Neural cell (in vitro differentiated cells): ENCODE data around the gene FOXJ3. TPM values are rescaled to one million over a fixed set of nuclear protein-coding genes. Genes with fewer than 3 reads are reported as not detected.

Experiments
- H2AFZ ChIP-seq: fragments of 200-600, 300-800 bp; sonication (generic), shearing (Covaris generic); 2 replicates; pipeline ENCODE4 v1.6.0; 2014; ENCODE audit warnings: low read depth, mild to moderate bottlenecking, antibody characterized with exemption, low read length, moderate library complexity
- H3F3A ChIP-seq: fragments of 200-600 bp; shearing (Covaris generic); 2 replicates; pipeline ENCODE4 v1.6.1; 2016; ENCODE audit warnings: mild to moderate bottlenecking, moderate library complexity, mixed read lengths, antibody characterized with exemption, low read length; ENCODE audit not compliant: insufficient read depth, poor library complexity, severe bottlenecking
- H3K27ac ChIP-seq: fragments of 200-600, 300-800 bp; sonication (generic), shearing (Covaris generic); 2 replicates; pipeline ENCODE4 v1.5.1; 2014; ENCODE audit warnings: mild to moderate bottlenecking, low read length, moderate library complexity
- H3K27me3 ChIP-seq: fragments of 300-800, 200-600 bp; sonication (generic), shearing (Covaris generic); 2 replicates; pipeline ENCODE4 v1.6.0; 2014; ENCODE audit warnings: mild to moderate bottlenecking, low read depth, low read length, moderate library complexity; ENCODE audit not compliant: insufficient read depth
- H3K36me3 ChIP-seq: fragments of 300-800, 200-600 bp; sonication (generic), shearing (Covaris generic); 2 replicates; pipeline ENCODE4 v1.5.1; 2014; ENCODE audit warnings: mild to moderate bottlenecking, antibody characterized with exemption, low read length, moderate library complexity; ENCODE audit not compliant: insufficient read depth
- H3K4me2 ChIP-seq: fragments of 300-800, 200-600 bp; sonication (generic), shearing (Covaris generic); 2 replicates; pipeline ENCODE4 v1.6.0; 2014; ENCODE audit warnings: mild to moderate bottlenecking, low read length
- H3K4me3 ChIP-seq: fragments of 300-800, 200-600 bp; sonication (generic), shearing (Covaris generic); 2 replicates; pipeline ENCODE4 v1.5.1; 2014; ENCODE audit warnings: mild to moderate bottlenecking, low read length, moderate library complexity
- H3K79me2 ChIP-seq: fragments of 200-600 bp; shearing (Covaris generic); replicated peaks from 2 replicates; pipeline ENCODE4 v1.6.0; 2014; ENCODE audit warnings: mild to moderate bottlenecking, low read length, moderate library complexity; ENCODE audit not compliant: insufficient read depth
- H3K9ac ChIP-seq: fragments of 300-800, 200-600 bp; sonication (generic), shearing (Covaris generic); 2 replicates; pipeline ENCODE4 v1.6.1; 2016; ENCODE audit warnings: mild to moderate bottlenecking, low read length, mixed read lengths
- H3K9me2 ChIP-seq: fragments of 200-600 bp; shearing (Covaris generic); 2 replicates; pipeline ENCODE4 v1.6.1; 2016; ENCODE audit warnings: mild to moderate bottlenecking, low read length, mixed read lengths; ENCODE audit not compliant: insufficient read depth
- H3K9me3 ChIP-seq: fragments of 200-600, 300-800 bp; sonication (generic), shearing (Covaris generic); 2 replicates; pipeline ENCODE4 v1.6.1; 2016; ENCODE audit warnings: mild to moderate bottlenecking, mixed run types, low read length, moderate library complexity, mixed read lengths
- H4K20me1 ChIP-seq: fragments of 200-600 bp; shearing (Covaris generic); 2 replicates; pipeline ENCODE4 v1.6.1; 2016; ENCODE audit warnings: mild to moderate bottlenecking, mixed run types; ENCODE audit not compliant: insufficient read depth
- CTCF ChIP-seq: fragments of 450-650 bp; IDR thresholded peaks from 2 replicates; pipeline ENCODE4 v1.5.1; 2014; ENCODE audit warnings: antibody characterized with exemption, mild to moderate bottlenecking, moderate library complexity; ENCODE audit not compliant: poor library complexity, severe bottlenecking
- EP300 ChIP-seq: fragments of 450-650 bp; conservative IDR thresholded peaks from 2 replicates; pipeline ENCODE4 v1.6.1; 2014; ENCODE audit warnings: antibody characterized with exemption, mild to moderate bottlenecking, moderate library complexity; ENCODE audit not compliant: poor library complexity, severe bottlenecking
- EZH2 ChIP-seq: fragments of 200-600, 300-800 bp; shearing (Covaris generic), sonication (generic); IDR thresholded peaks from 2 replicates; pipeline ENCODE4 v1.6.1; 2014; ENCODE audit warnings: antibody characterized with exemption, low read length, borderline replicate concordance, mild to moderate bottlenecking; ENCODE audit not compliant: insufficient read depth, poor library complexity, severe bottlenecking
- MXI1 ChIP-seq: fragments of 450-650 bp; conservative IDR thresholded peaks from 2 replicates; pipeline ENCODE4 v1.6.1; 2014; ENCODE audit warnings: antibody characterized with exemption, mild to moderate bottlenecking; ENCODE audit not compliant: poor library complexity, severe bottlenecking
- POLR2AphosphoS5 ChIP-seq: IDR thresholded peaks from 2 replicates; pipeline ENCODE4 v1.6.1; 2012
- RAD21 ChIP-seq: fragments of 450-650 bp; conservative IDR thresholded peaks from 2 replicates; pipeline ENCODE4 v1.6.1; 2014; ENCODE audit warnings: antibody characterized with exemption, mild to moderate bottlenecking, moderate library complexity
- REST ChIP-seq: IDR thresholded peaks from 2 replicates; pipeline ENCODE4 v1.6.1; 2012; ENCODE audit warnings: borderline replicate concordance
- SMC3 ChIP-seq: fragments of 450-650 bp; conservative IDR thresholded peaks from 2 replicates; pipeline ENCODE4 v1.6.1; 2014; ENCODE audit warnings: antibody characterized with exemption, mild to moderate bottlenecking, moderate library complexity; ENCODE audit not compliant: poor library complexity
- TAF1 ChIP-seq: IDR thresholded peaks from 2 replicates; pipeline ENCODE4 v1.6.1; 2012; ENCODE audit warnings: low read depth
- polyA plus RNA-seq: library from polyadenylated mRNA; depleted of rRNA; stranded (reverse); fragments of >200 nt; gene quantifications from 2 replicates; pipeline ENCODE4 v1.2.3, GENCODE V29; 2014

FOXJ3 gene
- polyA plus RNA-seq, 1 donor from 2014 or later = 36.0 TPM

GRCh38 chr1:42348498-42348897, 13.5 kb upstream of the FOXJ3 start:
- Histone ChIP-seq H3K9me3 (no peaks in the 10 kb centered on the region), H3K27ac (peak overlapping the region; percentile 98), H3K9ac (peak overlapping the region; percentile 61), H3K79me2 (no peaks in the 10 kb centered on the region), H2AFZ (no peak overlapping the region), H3K9me2 (no peaks in the 10 kb centered on the region), H3K27me3 (no peaks in the 10 kb centered on the region), H3K36me3 (no peaks in the 10 kb centered on the region), H3F3A (peaks cover 22% of the 10 kb centered on the region), H3K4me3 (peak overlapping the region; percentile 54), H4K20me1 (no peaks in the 10 kb centered on the region), H3K4me2 (peak overlapping the region; percentile 96)
- TF ChIP-seq REST (peak; percentile 56), MXI1 (peak; percentile 70), TAF1 (no peak), CTCF (no peak), EP300 (peak; percentile 93), RAD21 (peak; percentile 34), SMC3 (peak; percentile 38), POLR2AphosphoS5 (peak; percentile 79), EZH2 (no peak)

GRCh38 chr1:42343049-42343448, 8.0 kb upstream of the FOXJ3 start:
- Histone ChIP-seq H3F3A (peaks cover 19% of the 10 kb centered on the region), H3K9ac (no peak overlapping the region), H2AFZ (no peak overlapping the region), H3K9me2 (no peaks in the 10 kb centered on the region), H3K27ac (no peak overlapping the region), H3K27me3 (no peaks in the 10 kb centered on the region), H3K36me3 (no peaks in the 10 kb centered on the region), H3K4me3 (no peak overlapping the region), H4K20me1 (no peaks in the 10 kb centered on the region), H3K79me2 (no peaks in the 10 kb centered on the region), H3K4me2 (no peak overlapping the region), H3K9me3 (no peaks in the 10 kb centered on the region)
- no peak for TF ChIP-seq EP300
- TF ChIP-seq TAF1 = no peak
- no peak for TF ChIP-seq MXI1
- no peak for TF ChIP-seq CTCF
- TF ChIP-seq EZH2 = no peak
- TF ChIP-seq RAD21 = no peak
- no peak for TF ChIP-seq REST
- no peak for TF ChIP-seq SMC3
- no peak for TF ChIP-seq POLR2AphosphoS5
